GM12864 (cell line): ENCODE measurements around the gene ECI1.

Experiments used
- DNase-seq: peaks from one replicate; pipeline ENCODE4 v3.0.0-alpha.2; 2011; ENCODE audit warnings: low read depth
- H3K4me3 ChIP-seq: 2 replicates; pipeline ENCODE4 v1.5.1; 2011; ENCODE audit warnings: mild to moderate bottlenecking, low read depth, low read length, control low read depth
- CTCF ChIP-seq: IDR thresholded peaks from 2 replicates; pipeline ENCODE4 v1.5.1; 2011; ENCODE audit warnings: low read depth, mild to moderate bottlenecking, moderate library complexity, low read length, control low read depth, inconsistent platforms; ENCODE audit errors: missing control alignments

Gene ECI1

GRCh38 chr16:2190659-2191445, 60.5 kb downstream of the ECI1 start:
- no peak for DNase-seq
- TF ChIP-seq CTCF, result no peak
- H3K4me3 ChIP-seq, result no peak overlapping the region

GRCh38 chr16:2190002-2190658, 61.3 kb downstream of the ECI1 start:
- no peak overlapping the region for H3K4me3 ChIP-seq
- DNase-seq, result no peak
- TF ChIP-seq CTCF, result no peak
